Hematopoietic multipotent progenitor cell treated with erythropoietin and hydrocortisone succinate and interleukin-3 and kit ligand, for 15 days (in vitro differentiated cells): ENCODE results near the gene SEC24B.
A peak's percentile ranks its signal among the peaks of the same experiment; 100 is the strongest.

Experiments
- DNase-seq: peaks from one replicate; pipeline ENCODE4 v3.0.0-alpha.2; 2015; ENCODE audit warnings: low spot score

Gene SEC24B

GRCh38 chr4:109433205-109434006 lies at the start of gene SEC24B:
SEC24B (plus strand) TSS chr4:109433815; CDS start chr4:109433870, 55 bp downstream.
- DNase-seq = peak; percentile 89

- DNase-seq = no peak
Measured at GRCh38 chr4:109383823-109384222, 49.8 kb upstream of the SEC24B start.

- DNase-seq = no peak
Measured at GRCh38 chr4:109385260-109385659, 48.4 kb upstream of the SEC24B start.

- no peak for DNase-seq
Measured at GRCh38 chr4:109389369-109390114, 44.1 kb upstream of the SEC24B start.

- DNase-seq = no peak
Measured at GRCh38 chr4:109390115-109390768, 43.4 kb upstream of the SEC24B start.

GRCh38 chr4:109395694-109396093 lies 37.9 kb upstream of the SEC24B start:
- no peak for DNase-seq

- no peak for DNase-seq
Measured at GRCh38 chr4:109398928-109399327, 34.7 kb upstream of the SEC24B start.

GRCh38 chr4:109406337-109406931 lies 27.2 kb upstream of the SEC24B start:
- peak; percentile 5 for DNase-seq

- DNase-seq = no peak
Measured at GRCh38 chr4:109407027-109407737, 26.4 kb upstream of the SEC24B start.

GRCh38 chr4:109408711-109409110 lies 24.9 kb upstream of the SEC24B start:
- DNase-seq = no peak

GRCh38 chr4:109410226-109410625 lies 23.4 kb upstream of the SEC24B start:
- DNase-seq = no peak

- DNase-seq = no peak
Measured at GRCh38 chr4:109410776-109411175, 22.8 kb upstream of the SEC24B start.

GRCh38 chr4:109411964-109412363 lies 21.7 kb upstream of the SEC24B start:
- DNase-seq = no peak

GRCh38 chr4:109412776-109413175 lies 20.8 kb upstream of the SEC24B start:
- DNase-seq = no peak

- no peak for DNase-seq
Measured at GRCh38 chr4:109414938-109415337, 18.7 kb upstream of the SEC24B start.

GRCh38 chr4:109418588-109418987 lies 15.0 kb upstream of the SEC24B start:
- DNase-seq = no peak

- DNase-seq = no peak
Measured at GRCh38 chr4:109419679-109420078, 13.9 kb upstream of the SEC24B start.

- no peak for DNase-seq
Measured at GRCh38 chr4:109424093-109424841, 9.3 kb upstream of the SEC24B start.

GRCh38 chr4:109425405-109425804 lies 8.2 kb upstream of the SEC24B start:
- no peak for DNase-seq

- no peak for DNase-seq
Measured at GRCh38 chr4:109429545-109429944, 4.1 kb upstream of the SEC24B start.

GRCh38 chr4:109432203-109432602 lies 1.4 kb upstream of the SEC24B start:
- no peak for DNase-seq
